ENCODE measurements around the gene JOSD1. TPM values are rescaled to one million over a fixed set of nuclear protein-coding genes. Genes with fewer than 3 reads are reported as not detected.

JOSD1 gene
- total RNA-seq, 1 donor from 2014 or later = 123 TPM

- TF ChIP-seq, protein P1, sequence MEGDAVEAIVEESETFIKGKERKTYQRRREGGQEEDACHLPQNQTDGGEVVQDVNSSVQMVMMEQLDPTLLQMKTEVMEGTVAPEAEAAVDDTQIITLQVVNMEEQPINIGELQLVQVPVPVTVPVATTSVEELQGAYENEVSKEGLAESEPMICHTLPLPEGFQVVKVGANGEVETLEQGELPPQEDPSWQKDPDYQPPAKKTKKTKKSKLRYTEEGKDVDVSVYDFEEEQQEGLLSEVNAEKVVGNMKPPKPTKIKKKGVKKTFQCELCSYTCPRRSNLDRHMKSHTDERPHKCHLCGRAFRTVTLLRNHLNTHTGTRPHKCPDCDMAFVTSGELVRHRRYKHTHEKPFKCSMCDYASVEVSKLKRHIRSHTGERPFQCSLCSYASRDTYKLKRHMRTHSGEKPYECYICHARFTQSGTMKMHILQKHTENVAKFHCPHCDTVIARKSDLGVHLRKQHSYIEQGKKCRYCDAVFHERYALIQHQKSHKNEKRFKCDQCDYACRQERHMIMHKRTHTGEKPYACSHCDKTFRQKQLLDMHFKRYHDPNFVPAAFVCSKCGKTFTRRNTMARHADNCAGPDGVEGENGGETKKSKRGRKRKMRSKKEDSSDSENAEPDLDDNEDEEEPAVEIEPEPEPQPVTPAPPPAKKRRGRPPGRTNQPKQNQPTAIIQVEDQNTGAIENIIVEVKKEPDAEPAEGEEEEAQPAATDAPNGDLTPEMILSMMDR (IDR thresholded peaks at IDR 0.05; ENCODE audit: insufficient read depth, low read length, severe bottlenecking) = no peak
- no peak for FAIRE-seq
- Histone ChIP-seq H3K4me3 (ENCODE audit: low read depth, low read length) (no peak overlapping the region), H3K36me3 (ENCODE audit: control insufficient read depth, insufficient read depth, low read length) (peaks cover 41% of the 10 kb centered on the region), H3K27me3 (ENCODE audit: control insufficient read depth, insufficient read depth, low read length) (no peaks in the 10 kb centered on the region)
- DNase-seq (ENCODE audit: low read depth) = no peak
Measured at GRCh38 chr22:38720350-38720749, 19.6 kb upstream of the JOSD1 start.

- no peak for DNase-seq (ENCODE audit: low read depth)
- Histone ChIP-seq H3K4me3 (ENCODE audit: low read depth, low read length) (no peak overlapping the region), H3K27me3 (ENCODE audit: control insufficient read depth, insufficient read depth, low read length) (no peaks in the 10 kb centered on the region), H3K36me3 (ENCODE audit: control insufficient read depth, insufficient read depth, low read length) (peaks cover 35% of the 10 kb centered on the region)
- TF ChIP-seq, protein P1 (IDR thresholded peaks at IDR 0.05; ENCODE audit: insufficient read depth, low read length, severe bottlenecking) = no peak
- FAIRE-seq = no peak
Measured at GRCh38 chr22:38719196-38719595, 18.5 kb upstream of the JOSD1 start.

DNA sequence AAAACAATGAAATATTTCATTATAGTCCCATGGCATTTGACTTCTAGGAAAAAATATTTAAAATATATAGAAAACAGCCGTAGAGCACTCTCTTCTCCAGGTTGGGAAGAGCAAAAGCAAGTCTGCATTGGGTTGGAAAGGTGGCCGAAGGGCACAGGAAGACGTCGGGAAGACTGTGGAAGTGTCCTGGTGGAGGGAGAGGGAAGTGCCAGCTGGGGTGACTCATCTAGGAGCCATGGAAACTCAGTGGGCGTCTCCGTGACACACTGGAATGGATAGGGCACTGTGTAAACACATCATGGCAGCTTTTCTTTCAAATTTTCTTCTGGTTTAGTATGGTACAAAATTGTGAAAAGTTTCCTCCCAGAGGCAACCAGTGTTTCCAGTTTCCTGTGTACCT lies 17.7 kb upstream of the JOSD1 start:
- TF ChIP-seq, protein P1 (IDR thresholded peaks at IDR 0.05; ENCODE audit: insufficient read depth, low read length, severe bottlenecking) = peak; percentile 75
- peak; percentile 13 for FAIRE-seq
- DNase-seq (ENCODE audit: low read depth) = peak; percentile 88
- Histone ChIP-seq H3K27me3 (ENCODE audit: control insufficient read depth, insufficient read depth, low read length) (no peaks in the 10 kb centered on the region), H3K4me3 (ENCODE audit: low read depth, low read length) (no peak overlapping the region), H3K36me3 (ENCODE audit: control insufficient read depth, insufficient read depth, low read length) (peaks cover 31% of the 10 kb centered on the region)

GRCh38 chr22:38717244-38717643 lies 16.5 kb upstream of the JOSD1 start:
- TF ChIP-seq, protein P1 (IDR thresholded peaks at IDR 0.05; ENCODE audit: insufficient read depth, low read length, severe bottlenecking) = no peak
- FAIRE-seq (no peak), DNase-seq (ENCODE audit: low read depth) (no peak)
- Histone ChIP-seq H3K27me3 (ENCODE audit: control insufficient read depth, insufficient read depth, low read length) (no peaks in the 10 kb centered on the region), H3K36me3 (ENCODE audit: control insufficient read depth, insufficient read depth, low read length) (peaks cover 27% of the 10 kb centered on the region), H3K4me3 (ENCODE audit: low read depth, low read length) (no peak overlapping the region)

DNA sequence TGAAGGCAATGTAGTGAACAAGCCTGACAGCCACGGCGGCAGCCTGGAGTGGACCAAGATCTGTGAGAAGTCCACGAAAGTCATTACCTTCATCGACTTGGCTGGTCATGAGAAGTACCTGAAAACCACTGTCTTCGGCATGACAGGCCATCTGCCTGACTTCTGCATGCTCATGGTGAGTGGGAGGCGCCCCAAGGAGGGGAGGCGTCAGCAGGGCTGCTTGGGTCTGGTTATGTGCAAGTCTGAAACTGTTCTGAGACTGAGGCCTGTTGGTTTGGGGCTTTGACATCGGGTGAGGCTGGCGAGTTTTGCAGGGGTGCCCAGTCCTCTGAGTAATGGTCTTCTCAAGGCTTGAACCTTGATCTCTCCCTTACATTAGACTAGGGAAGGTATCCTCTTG lies 16.1 kb upstream of the JOSD1 start:
- peaks cover 25% of the 10 kb centered on the region for H3K36me3 ChIP-seq (ENCODE audit: control insufficient read depth, insufficient read depth, low read length)
- TF ChIP-seq, protein P1 (IDR thresholded peaks at IDR 0.05; ENCODE audit: insufficient read depth, low read length, severe bottlenecking) = no peak
- FAIRE-seq (peak; percentile 91), DNase-seq (ENCODE audit: low read depth) (no peak)
- no peak overlapping the region for H3K4me3 ChIP-seq (ENCODE audit: low read depth, low read length)
- no peaks in the 10 kb centered on the region for H3K27me3 ChIP-seq (ENCODE audit: control insufficient read depth, insufficient read depth, low read length)

DNA sequence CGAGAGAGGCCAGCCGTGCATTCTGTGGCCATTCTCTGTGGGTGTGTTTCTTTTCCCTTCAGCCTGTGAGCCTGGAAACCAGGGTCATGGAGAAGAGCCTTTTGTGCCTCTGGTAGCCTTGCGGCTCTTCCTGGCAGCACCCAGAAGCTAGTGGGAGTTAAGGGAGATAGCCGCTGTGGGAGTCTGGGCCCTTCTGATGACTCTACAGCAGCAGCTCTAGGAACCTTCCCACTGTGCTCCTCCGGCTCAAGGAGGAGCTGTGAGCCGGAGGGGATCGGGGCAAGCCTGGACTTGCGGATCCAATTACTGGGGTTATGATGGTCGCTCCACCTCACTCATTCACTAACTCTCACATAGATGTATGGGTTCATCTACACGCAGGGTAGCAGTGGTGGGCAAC lies 15.5 kb upstream of the JOSD1 start:
- DNase-seq (ENCODE audit: low read depth) (no peak), FAIRE-seq (no peak)
- TF ChIP-seq, protein P1 (IDR thresholded peaks at IDR 0.05; ENCODE audit: insufficient read depth, low read length, severe bottlenecking) = no peak
- Histone ChIP-seq H3K27me3 (ENCODE audit: control insufficient read depth, insufficient read depth, low read length) (no peaks in the 10 kb centered on the region), H3K4me3 (ENCODE audit: low read depth, low read length) (no peak overlapping the region), H3K36me3 (ENCODE audit: control insufficient read depth, insufficient read depth, low read length) (peaks cover 21% of the 10 kb centered on the region)
